ENCODE data around the gene ATXN7.

GRCh38 chr3:64003589-64003988, 139.9 kb downstream of the ATXN7 start:
- no peak for TF ChIP-seq CTCF (IDR thresholded peaks at IDR 0.05)
- no peak for TF ChIP-seq POLR2A (IDR thresholded peaks at IDR 0.05)

All from Peyer's patch (tissue), 4 donors.